ENCODE measurements around the gene FITM1.
A peak's percentile ranks its signal among the peaks of the same experiment; 100 is the strongest.

Gene FITM1

GRCh38 chr14:24138396-24139271 lies 8.2 kb downstream of the FITM1 start:
- DNase-seq, result no peak

GRCh38 chr14:24139272-24139934 lies 8.9 kb downstream of the FITM1 start:
- no peak for DNase-seq

- peak; percentile 85 to 100 (median 99) for DNase-seq
These were observed 10.8 kb downstream of the FITM1 start, which contains the start of gene EMC9 for GRCh38 chr14:24141097-24141880. TSS of gene EMC9 (minus strand) at chr14:24141591. CDS start at chr14:24141304, 287 bp downstream.

GRCh38 chr14:24143511-24143910 lies 13.1 kb downstream of the FITM1 start:
- no peak for DNase-seq

- no peak for DNase-seq
These were observed 14.0 kb downstream of the FITM1 start for GRCh38 chr14:24144451-24144850.

- DNase-seq, result no peak
These were observed 14.8 kb downstream of the FITM1 start for GRCh38 chr14:24145219-24145618.

GRCh38 chr14:24145690-24146452 lies 15.4 kb downstream of the FITM1 start:
- DNase-seq, result no peak

- peak in 57 of 58 donors; percentile 57 to 91 (median 83) for DNase-seq
These were observed 16.1 kb downstream of the FITM1 start, which contains the start of gene PSME2 for GRCh38 chr14:24146453-24146977. TSS of gene PSME2 (minus strand) at chr14:24146610. CDS start at chr14:24146581, 29 bp downstream.

GRCh38 chr14:24146978-24147760 lies 16.7 kb downstream of the FITM1 start, which contains the start of gene RNF31:
TSS of gene RNF31 (plus strand) at chr14:24147498. CDS start at chr14:24147699, 201 bp downstream.
- peak; percentile 73 to 98 (median 96) for DNase-seq

- peak in 2 of 58 donors; percentile 44 to 53 for DNase-seq
These were observed 17.4 kb downstream of the FITM1 start for GRCh38 chr14:24147761-24148428.

GRCh38 chr14:24149302-24149969 lies 19.0 kb downstream of the FITM1 start:
- no peak for DNase-seq

- DNase-seq, result no peak
These were observed 19.6 kb downstream of the FITM1 start for GRCh38 chr14:24150061-24150460.

- DNase-seq, result no peak
These were observed 20.1 kb downstream of the FITM1 start for GRCh38 chr14:24150567-24150966.

- DNase-seq, result no peak
These were observed 20.5 kb downstream of the FITM1 start for GRCh38 chr14:24150993-24151392.

- no peak for DNase-seq
These were observed 21.1 kb downstream of the FITM1 start for GRCh38 chr14:24151404-24152080.

- DNase-seq, result no peak
These were observed 24.6 kb downstream of the FITM1 start for GRCh38 chr14:24155100-24155499.

GRCh38 chr14:24156840-24157239 lies 26.4 kb downstream of the FITM1 start:
- no peak for DNase-seq

GRCh38 chr14:24157331-24157730 lies 26.9 kb downstream of the FITM1 start:
- DNase-seq, result no peak

All from anterior cingulate cortex (tissue), 58 donors.